NCI-H446 treated with DMSO at 0.1 percent for 48 hours (cell line): Measurements from ENCODE around the gene SRRT.
"Not testable (repeated sequence)": the region's sequence is repeated elsewhere in the genome, so short reads cannot be mapped to it uniquely, and the experiment has no call there.

Experiments used
- DNase-seq: peaks from one replicate; lab custom pipeline; 2025; lab: John Stamatoyannopoulos, UW

The SRRT gene

DNA sequence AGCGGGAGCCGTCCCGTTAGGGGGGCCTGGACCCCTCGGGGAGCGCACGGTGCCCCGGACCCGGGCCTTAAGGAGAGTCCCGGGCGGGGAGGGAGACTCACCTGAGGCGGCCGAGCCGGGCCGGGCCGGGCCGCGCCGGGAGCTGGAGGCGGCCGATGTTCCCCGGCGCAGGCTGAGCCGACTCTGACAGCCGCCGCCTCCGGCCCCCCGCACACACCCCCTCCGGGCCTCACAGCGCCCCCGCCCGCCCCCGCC is 20.7 kb downstream of the SRRT start, which contains the start of gene ACHE:
Gene ACHE, minus strand, starts transcription at position 188 of the 255 bp plus-strand sequence. CDS start 1,656 bp downstream, outside the sequence.
- no peak for DNase-seq

GRCh38 chr7:100895956-100896731 is 21.2 kb downstream of the SRRT start:
- no peak for DNase-seq

DNA sequence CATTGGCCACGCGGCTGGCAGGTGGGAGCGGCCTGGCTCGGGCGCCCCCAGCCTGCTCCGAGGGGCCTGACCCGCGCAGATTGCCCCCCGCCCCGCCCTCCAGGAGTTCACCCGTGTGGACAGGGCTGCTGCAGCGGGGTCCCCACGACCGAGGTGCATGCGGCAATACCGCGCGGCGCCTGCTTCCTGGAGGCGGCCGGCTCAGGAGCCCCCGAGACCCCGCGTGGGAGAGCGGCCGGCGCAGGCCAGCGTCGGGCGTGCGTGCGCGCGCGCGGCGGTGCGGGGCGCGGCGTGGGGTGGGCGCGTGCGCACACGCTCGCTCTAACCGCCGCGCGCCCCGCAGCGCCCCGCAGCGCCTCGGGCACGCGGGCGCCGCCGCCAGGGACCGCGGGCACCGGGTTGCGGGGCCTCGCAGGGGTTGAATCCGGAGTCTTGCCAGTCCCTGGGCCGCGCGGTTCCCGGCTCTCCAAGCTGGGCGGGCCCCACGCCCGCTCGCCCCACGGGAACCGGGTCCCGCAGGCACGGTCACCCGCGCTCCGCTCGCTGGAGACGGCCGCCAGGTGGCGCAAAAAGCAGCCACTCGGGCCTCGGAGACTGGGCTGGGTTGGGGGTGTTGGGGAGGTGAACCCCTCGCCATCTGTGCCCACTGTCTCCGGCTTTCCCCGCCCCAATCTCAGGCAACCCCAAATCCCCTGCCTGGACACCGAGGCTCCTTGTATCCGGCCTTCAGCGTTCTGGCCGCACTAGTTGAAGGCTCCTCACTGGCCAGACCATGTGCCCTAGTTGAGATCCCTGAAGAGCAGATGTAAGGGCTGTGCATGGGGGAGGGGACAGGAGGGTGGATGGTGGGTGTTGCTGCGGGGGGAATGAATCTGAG is 22.1 kb downstream of the SRRT start:
- DNase-seq = no peak

- no peak for DNase-seq
Measured at GRCh38 chr7:100897772-100898454, 23.0 kb downstream of the SRRT start.

GRCh38 chr7:100899432-100899831 is 24.5 kb downstream of the SRRT start:
- no peak for DNase-seq

DNA sequence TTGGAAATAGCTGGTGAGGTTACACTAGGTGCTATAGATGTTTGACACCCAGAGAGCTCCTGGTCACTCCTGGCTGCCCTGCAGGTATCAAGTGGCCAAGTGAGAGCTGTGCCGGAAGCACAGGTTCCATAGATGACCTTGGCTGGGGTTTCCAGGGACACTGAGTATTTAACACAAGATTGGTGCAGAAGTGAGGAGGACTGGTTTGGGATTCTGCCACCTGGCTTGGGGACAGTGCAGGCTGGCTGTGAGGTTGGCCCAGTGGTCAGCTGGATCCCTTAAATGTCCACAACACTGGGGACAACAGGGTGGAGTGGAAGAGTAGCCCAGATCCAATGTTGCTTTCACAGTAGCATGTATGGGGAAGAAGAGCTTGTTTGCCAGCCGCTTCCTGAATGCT is 26.1 kb downstream of the SRRT start:
- DNase-seq = no peak

DNA sequence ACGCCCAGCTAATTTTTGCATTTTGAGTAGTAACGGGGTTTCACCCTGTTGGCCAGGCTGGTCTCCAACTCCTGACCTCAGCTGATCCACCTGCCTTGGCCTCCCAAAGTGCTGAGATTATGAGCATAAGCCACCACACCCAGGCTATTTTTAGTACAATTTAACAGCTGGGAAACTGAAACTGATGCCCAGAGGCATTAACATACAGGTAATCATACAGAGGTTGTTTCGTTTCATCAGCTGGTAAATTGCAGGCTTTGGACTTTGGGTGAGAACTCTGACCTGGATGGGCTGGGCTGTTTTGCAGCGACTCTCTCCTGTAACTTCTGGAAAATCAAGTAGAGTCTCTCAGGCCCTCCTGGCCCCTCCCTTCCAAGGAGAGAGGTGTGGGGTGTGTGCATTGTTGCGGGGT is 27.0 kb downstream of the SRRT start:
- DNase-seq = no peak

GRCh38 chr7:100902638-100903037 is 27.7 kb downstream of the SRRT start:
- no peak for DNase-seq

DNA sequence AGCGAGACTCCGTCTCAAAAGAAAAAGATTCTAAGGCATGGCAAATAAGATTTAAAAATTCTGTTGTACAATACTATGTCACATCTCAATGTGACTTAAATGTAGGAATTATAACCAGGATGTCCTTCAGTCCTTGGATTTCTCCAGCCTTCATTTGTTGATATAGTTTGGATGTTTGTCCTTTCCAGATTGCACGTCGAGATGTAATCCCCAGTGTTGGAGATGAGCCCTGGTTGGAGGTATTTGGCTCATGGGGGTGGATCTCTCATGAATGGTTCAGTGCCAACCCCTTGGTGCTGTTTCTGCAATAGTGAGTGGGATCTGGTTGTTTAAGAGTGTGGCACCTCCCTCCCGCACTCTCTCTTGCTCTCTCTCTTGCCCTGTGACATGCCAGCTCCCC is 33.6 kb downstream of the SRRT start:
- DNase-seq = no peak

DNA sequence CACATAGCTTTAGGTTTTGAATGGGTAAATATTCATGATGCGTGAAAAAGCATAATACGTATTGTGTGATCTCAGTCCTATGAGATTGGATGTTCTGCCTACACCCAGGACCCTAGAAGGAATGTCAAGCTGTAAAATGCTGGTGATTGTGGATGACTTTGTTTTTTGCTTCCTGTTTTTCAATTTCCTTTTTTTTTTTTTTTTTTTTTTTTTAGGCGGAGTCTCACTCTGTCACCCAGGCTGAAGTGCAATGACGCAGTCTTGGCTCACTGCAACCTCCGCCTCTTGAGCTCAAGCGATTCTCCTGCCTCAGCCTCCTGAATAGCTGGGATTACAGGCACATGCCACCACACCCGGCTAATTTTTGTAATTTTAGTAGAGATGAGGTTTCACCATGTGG is 35.5 kb downstream of the SRRT start:
- DNase-seq = not testable (repeated sequence)

DNA sequence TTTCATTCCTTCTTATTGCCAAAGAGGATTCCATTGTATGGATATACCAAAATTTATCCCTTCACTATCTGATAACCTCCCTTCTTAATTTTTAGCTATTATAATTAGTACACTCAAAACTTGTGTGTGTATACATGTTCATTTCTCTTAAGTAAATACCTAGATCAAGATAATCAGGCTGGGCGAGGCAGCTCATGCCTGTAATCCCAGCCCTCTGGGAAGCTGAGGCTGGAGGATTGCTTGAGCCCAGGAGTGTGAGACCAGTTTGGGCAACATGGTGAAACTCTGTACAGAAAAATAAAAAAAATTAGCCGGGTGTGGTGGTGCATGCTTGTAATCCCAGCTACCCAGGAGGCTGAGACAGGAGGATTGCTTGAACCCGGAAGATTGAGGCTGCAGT is 36.6 kb downstream of the SRRT start:
- DNase-seq = no peak

GRCh38 chr7:100914208-100914878 is 39.4 kb downstream of the SRRT start:
- no peak for DNase-seq

DNA sequence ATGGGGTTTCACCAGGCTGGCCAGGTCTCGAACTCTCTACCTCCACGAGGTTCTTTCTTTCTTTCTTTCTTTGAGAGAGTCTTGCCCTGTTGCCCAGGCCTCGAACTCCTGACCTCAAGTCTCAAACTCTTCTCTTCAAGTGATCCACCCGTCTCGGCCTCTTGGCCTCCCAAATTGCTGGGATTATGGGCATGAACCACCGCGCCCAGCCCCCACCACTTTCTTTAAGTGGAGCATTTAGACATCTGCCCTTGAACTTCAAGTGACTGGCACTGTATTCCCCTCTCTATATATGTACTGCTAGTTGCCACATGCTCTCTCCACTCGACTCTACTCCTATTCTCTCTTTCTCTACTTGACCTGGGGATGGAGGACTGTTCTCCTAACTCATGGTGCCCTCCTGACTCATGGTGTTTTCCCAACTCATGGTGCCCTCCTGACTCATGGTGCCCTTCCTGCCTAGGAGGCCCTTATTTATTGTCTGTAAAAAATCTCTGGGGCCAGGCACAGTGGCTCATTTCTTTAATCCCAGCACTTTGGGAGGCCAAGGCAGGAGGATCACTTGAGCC is 40.1 kb downstream of the SRRT start:
- DNase-seq = no peak

DNA sequence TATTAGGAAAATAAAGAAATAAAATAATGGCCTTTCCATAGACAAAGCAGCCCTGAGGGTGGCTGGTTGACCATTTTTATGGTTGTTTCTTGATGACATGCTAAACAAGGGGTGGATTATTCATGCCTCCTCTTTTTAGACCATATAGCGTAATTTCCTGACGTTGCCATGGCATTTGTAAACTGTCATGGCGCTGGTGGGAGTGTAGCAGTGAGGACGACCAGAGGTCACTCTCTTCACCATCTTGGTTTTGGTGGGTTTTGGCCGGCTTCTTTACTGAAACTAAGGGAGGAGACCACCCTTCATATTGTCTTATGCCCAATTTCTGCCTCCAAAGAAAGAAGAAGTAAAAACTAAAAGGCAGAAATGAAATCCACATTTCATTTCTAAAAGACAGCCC is 44.4 kb downstream of the SRRT start:
- DNase-seq = not testable (repeated sequence)

DNA sequence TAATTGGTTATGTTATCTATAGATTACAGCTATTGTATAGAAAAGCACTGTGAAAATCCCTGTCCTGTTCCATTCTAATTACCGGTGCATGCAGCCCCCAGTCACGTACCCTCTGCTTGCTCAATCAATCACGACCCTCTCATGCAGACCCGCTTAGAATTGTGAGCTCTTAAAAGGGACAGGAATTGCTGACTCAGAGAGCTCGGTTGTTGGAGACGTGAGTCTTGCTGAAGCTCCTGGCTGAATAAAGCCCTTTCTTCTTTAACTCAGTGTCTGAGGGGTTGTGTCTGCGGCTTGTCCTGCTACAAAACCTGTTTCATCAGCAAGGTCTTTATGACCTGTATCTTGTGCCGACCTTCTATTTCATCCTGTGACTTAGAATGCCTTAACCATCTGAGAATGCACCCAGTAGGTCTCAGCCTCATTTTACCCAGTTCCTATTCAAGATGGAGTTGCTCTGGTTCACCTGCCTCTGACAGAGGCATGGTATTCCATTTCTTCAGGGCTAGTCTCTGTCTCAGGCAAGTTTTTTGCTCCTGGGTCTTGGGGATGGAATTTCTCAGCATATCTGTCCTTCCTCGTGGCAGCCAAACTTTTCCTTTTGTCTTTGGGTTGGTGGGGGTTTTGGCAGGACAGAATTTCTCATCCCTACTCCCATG is 45.0 kb downstream of the SRRT start:
- DNase-seq = not testable (repeated sequence)

- no peak for DNase-seq
Measured at GRCh38 chr7:100921039-100921438, 46.1 kb downstream of the SRRT start.

- not testable (repeated sequence) for DNase-seq
Measured at GRCh38 chr7:100923616-100924015, 48.7 kb downstream of the SRRT start.

GRCh38 chr7:100929808-100930174 is 54.9 kb downstream of the SRRT start:
- no peak for DNase-seq

DNA sequence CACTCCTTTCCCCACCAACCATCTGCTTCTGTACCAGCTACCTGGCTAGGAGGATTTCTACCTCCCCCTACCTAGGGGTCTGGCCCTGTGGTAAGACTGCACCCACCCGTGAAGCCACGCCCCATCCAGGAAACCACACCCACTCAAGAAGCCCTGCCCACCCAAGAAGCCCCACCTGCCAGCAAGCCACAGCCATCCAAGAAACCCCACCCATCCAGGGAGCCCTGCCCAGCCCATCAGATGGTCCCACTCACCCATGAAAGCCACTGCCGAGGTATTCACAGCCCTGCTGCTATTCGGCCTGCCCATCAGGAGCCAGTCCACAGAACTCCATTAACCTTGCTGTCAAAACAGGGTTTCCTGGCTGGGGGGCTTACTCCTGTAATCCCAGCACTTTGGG is 58.8 kb downstream of the SRRT start:
- DNase-seq = no peak

DNA sequence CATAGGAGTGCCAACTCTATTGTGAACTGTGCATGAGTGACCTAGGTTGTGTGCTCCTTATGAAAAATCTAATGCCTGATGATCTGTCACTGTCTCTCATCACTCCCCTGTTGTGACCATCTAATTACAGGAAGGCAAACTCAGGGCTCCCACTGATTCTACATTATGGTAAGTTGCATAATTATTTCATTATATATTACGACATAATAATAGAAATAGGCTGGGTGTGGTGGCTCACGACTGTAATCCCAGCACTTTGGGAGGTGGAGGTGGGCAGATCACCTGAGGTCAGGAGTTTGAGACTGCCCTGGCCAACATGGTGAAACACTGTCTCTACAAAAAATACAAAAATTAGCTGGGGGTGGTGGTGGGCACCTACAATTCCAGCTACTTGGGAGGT is 60.5 kb downstream of the SRRT start:
- not testable (repeated sequence) for DNase-seq

- not testable (repeated sequence) for DNase-seq
Measured at GRCh38 chr7:100936167-100936566, 61.3 kb downstream of the SRRT start.
